Right lobe of liver (tissue), 4 donors: ENCODE measurements around the gene DAP.
"Not testable (repeated sequence)": the region's sequence is repeated elsewhere in the genome, so short reads cannot be mapped to it uniquely, and the experiment has no call there.

Experiments used
- CTCF ChIP-seq, 4 donors: fragments of 200-600 bp in 3 of 4; fragments of 450-650 bp in 1 of 4; IDR thresholded peaks; one replicate each; pipeline versions ENCODE4 v1.5.1 to v1.8.0; 2016 to 2022; ENCODE audit warnings: antibody characterized with exemption in 4 of 4, mild to moderate bottlenecking in 2 of 4
- POLR2A ChIP-seq: fragments of 450-650 bp; IDR thresholded peaks from one replicate; pipeline ENCODE4 v1.6.1; 2017; ENCODE audit warnings: antibody characterized with exemption, mild to moderate bottlenecking
- donor health status: DM: no; HTN: no; CAD: no.
- donor health status: DM: no; HTN: no; CAD: no.
- donor health status: DM: no; HTN: yes; CAD: no.

GRCh38 chr5:10716825-10717224, 44.2 kb downstream of the DAP start:
- not testable (repeated sequence) for TF ChIP-seq CTCF (IDR thresholded peaks at IDR 0.05); POLR2A
